Skeletal muscle cell (primary cell): Measurements from ENCODE around the gene TMEM161B.
"Not testable (repeated sequence)": the region's sequence is repeated elsewhere in the genome, so short reads cannot be mapped to it uniquely, and the experiment has no call there.

Source experiments
- DNase-seq: peaks from one replicate; pipeline ENCODE4 v3.0.0-alpha.2; 2010; ENCODE audit warnings: low read depth
- H3K4me3 ChIP-seq: 2 replicates; pipeline ENCODE4 v1.5.1; 2011; ENCODE audit warnings: low read depth, mild to moderate bottlenecking, control low read depth, low read length, moderate library complexity

The TMEM161B gene

DNA sequence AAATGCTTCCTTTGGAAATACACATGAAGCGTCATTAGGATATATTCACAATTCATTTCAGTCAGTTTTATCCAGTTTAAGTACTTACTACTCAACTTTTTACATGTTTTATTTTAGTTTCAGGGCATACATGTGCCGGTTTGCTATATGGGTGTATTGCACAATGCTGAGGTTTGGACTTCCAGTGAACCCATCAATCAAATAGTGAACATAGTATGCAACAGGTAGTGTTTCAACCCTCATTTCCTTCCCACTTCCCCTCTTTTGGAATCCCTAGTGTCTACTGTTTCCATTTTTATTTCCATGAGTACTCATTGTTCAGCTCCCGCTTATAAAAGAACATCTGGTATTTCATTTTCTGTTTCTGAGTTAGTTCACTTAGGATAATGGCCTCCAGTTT lies 74.7 kb downstream of the TMEM161B start:
- H3K4me3 ChIP-seq = no peak overlapping the region
- no peak for DNase-seq

DNA sequence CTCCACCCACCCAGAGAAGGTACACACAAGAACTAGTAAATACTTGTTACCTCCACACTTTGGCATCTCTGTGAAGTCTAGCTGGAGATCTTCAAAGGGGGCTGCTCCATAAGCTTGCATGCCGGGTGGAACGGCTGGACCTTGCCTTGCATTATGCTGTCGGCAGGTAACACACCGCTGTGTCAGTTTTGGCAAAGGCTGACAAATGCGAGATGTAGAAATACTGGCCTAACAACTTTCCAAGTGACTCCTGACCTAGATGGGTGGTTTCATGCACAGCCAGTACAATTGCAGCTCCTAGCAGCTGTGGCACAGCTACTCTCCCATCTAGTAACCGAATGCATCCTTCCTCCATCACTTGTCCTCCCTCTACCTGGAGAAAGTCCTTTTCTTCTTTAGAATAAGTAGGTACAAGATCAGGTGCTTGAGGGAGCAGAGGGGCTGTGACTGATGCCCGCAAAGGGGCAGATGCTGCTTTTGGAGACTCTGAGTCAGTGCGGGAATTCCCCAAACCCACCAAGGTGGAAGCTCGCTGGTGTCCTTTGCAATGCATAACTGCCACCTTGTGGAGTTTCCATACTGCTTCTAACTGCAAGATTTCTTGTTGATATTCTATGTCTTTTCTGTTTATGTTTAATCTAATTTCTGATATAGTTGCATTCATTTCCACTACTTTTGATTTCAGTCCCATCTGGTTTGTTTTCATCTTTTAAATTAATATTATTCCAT lies 78.4 kb downstream of the TMEM161B start:
- no peak for DNase-seq
- H3K4me3 ChIP-seq = no peak overlapping the region

DNA sequence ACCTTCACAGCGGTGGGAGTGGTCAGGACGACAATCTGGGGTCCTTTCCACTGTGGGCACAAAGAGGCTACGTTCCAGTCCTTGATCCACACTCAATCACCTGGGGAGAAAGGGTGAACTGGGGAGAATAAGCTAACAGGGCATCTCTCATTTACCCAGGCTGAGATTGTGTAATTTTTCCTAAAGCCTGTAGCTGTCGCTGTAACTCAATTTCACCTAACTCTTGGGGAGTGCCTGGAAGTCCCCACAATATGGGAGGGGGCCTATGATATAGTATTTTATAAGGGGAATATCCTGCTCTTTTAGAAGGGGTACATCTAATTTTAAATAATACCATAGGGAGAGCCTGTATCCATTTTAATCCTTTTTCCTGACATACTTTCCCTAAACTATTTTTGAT lies 79.2 kb downstream of the TMEM161B start:
- not testable (repeated sequence) for H3K4me3 ChIP-seq, DNase-seq

DNA sequence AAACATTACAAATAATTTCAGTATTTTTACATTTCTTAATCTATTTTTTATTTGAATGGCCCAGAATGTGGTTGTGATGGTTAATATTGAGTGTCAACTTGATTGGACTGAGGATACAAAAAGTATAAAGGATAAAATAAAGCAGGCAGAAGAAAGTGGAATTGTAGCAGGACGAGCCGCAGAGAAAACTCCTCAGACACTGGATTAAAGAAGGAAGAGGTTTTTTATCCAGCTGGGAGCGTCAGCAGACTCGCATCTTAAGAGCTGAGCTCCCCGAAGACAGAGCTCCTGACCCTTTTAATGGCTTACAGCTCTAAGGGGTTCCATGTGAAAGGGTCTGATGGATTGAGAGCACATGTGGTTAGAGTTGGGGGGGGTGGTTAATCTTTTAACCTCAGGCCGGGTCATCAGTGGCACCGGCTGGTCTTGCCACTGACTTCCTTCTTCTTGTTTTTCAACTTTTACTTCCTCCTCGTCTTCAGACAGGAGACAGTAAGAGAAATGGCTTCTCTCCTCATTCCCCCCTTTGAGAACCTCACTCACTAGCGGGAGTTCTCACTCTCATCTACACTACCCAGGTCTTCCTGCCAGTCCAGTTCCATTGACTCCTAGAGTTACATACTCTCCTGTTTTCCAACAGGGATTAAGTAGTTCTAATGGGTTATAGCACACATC lies 80.0 kb downstream of the TMEM161B start:
- no peak for DNase-seq

DNA sequence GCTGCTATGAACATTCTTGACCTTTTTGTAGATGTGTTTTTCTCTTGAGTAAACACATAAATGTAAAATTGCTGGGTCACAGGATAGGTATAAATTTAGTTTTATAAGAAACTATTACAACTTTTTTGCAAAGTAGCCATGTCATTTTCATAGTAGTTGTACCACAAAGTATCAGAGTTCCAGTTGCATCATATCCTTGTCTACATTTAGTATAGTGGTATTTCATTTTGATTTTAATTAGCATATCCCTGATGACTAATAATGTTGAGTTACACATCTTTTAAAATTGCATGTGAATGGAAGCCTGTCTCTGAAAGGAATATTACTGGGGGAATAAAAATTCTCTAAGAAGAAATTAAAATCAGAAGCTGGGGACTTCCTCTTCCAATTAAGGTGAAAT lies 85.4 kb downstream of the TMEM161B start:
- DNase-seq = no peak
- no peak overlapping the region for H3K4me3 ChIP-seq

More for the DNA sequence above, 80.0 kb downstream of the TMEM161B start:
- no peak overlapping the region for H3K4me3 ChIP-seq

DNA sequence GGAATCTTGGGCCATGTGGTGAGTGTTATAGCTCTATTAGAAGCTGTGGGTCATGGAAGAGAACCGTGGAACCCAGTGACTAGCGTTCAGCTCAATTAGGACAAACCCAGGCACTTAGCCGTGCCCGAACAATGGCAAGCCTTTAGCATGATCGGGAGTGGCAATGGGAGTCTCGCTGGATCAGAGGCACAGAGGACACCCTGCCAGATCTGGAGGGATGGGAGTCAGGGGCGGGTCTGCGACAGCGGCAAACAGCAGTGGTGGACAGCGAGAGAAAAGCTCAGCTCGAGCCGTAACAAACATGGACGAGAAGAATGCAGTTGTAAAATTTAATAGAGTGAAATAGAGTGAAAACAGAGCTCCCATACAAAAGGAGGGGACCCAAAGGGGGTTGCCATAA lies 91.2 kb downstream of the TMEM161B start:
- not testable (repeated sequence) for H3K4me3 ChIP-seq, DNase-seq

DNA sequence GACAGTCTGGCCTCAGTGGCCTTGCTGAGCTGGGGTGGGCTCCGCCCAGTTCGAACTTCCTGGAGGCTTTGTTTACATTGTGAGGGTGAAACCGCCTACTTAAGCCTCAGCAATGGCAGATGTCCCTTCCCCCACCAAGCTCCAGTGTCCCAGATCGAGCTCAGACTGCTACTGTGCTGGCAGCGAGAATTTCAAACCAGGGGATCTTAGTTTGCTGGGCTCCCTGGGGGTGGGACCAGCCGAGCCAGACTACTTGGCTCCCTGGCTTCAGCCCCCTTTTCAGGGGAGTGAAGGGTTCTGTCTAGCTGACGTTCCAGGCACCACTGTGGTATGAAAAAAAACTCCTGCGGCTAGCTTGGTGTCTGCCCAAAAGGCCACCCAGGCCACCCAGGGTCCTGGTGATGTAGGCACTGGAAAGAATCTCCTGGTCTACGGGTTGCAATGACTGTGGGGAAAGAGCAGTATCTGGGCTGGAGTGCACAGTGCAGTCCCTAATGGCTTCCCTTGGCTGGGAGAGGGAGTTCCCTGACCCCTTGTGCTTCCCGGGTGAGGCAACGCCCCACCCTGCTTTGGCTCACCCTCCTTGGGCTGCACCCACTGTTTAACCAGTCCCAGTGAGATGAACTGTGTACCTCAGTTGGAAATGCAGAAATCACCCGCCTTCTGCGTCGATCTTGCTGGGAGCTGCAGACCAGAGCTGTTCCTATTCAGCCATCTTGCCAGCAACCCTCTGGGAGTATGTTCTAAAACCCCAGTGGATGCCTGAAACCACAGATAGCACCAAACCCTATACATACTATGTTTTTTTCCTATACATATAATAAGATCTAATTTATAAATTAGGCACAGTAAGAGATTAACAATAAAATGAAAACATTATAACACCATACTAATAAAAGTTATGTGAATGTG lies 95.5 kb downstream of the TMEM161B start:
- no peak overlapping the region for H3K4me3 ChIP-seq
- DNase-seq = no peak

DNA sequence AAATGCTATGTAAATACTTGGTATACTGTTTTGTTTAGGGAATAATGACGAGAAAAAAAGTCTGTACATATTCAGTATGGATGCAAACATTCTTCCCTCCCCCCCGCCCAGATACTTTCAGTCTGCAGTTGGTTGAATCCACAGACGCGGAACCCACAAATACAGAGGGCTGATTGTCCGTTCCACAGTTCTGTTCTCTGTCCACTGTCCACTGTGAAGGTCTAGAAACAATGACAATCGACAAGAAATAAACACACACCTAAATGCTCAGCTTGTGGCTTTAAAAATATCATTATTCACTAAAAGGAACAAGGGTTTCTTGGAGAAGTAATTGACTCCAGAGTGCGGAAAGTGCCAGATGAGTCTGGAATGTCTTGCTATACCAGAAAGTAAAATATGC lies 109.1 kb downstream of the TMEM161B start:
- H3K4me3 ChIP-seq = no peak overlapping the region
- DNase-seq = no peak

DNA sequence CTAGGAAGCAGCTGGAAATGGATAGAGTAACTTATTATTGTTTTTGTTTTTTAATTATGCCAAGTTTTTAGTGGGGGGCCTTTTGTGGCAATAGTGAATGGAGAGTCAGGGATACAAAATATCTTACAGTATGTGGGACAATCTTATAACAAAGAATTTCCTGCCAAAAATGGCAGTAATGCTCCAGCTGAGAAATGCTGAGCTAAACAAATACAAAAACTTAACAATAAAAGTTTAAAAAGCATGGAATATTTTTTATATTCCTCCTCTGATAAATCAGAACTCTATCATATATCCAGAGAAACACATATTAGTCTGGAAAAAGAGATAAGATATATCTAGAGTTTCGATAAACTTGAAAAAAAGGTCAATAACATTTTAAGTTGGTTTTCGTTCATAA lies 110.6 kb downstream of the TMEM161B start:
- H3K4me3 ChIP-seq = no peak overlapping the region
- DNase-seq = no peak

DNA sequence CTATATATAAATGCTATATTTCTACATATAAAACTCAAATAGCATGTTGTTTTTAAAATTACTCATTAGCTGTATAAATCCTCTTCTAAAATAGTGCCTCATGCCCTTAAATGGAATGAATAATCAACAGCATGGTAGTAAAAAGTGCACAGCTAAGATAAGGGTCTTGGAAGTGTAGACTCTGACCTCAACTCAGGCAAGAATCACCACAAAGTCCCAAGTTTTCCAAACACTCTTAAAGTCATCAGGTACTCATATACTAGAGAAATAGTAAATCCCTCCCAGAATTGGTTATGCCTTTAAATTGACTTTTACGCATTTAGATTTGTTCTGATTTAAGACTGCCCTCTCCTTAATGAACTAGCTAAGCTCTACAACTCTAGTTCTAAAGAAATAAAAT lies 113.8 kb downstream of the TMEM161B start:
- no peak overlapping the region for H3K4me3 ChIP-seq
- no peak for DNase-seq

DNA sequence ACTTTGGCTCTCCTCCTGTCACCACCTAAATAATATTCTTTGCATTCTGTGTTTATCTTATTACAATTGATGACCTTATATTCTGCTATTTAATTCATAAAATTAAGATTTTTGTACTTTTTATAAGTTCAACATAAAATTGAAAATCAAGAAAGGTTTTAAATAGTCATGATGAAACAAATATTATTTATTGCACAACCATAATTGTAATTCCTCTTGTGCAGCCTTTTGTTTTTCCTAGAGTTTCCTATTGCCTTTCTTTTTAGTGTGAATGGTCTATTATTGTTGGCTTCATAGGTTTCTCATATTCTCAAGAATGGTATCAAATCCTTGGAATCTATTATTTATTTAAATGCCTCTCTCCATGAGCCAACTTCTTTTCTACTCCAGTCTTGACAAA lies 117.9 kb downstream of the TMEM161B start:
- no peak overlapping the region for H3K4me3 ChIP-seq
- DNase-seq = no peak

DNA sequence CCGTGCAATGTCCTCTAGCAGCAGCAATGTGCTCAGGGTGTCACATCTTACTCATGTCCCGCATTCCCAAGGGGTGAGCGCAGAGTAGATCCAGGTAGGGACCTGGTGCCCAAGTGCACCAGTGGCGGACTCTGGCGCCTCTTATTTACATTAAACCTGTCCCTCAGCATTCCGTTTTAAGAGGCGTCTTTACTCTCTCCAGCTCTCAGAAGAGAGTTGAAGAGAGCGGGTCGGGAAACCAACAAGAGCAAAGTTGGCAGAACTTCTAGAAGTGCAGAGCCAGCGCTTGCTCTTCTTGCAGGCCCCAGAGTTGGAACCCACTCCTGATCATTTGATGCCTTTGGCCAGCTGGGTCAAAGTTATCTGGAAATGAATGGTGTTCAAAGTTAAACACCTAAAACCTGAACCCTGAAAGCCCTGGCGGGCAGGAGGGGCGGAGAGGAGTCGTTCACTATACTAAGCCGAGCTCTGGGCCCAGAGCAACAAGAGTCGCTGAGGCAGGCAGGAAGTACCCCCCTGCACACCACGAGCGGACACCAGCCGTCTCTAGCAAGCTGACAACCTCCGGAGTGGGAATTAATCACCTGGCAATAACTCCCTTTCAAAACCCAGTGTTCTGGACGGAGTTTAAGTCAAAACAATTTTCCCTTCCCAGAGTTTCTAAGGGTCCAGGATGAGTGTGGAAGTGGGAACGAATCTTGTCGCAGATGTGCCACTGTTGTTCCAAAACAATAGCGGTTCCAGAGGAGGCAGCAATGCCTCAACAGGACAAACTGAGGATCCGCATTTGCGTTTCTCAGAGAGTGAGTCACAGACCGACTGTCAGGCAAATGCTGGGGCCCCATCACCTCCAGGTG lies 122.8 kb downstream of the TMEM161B start:
- no peak for DNase-seq
- no peak overlapping the region for H3K4me3 ChIP-seq

DNA sequence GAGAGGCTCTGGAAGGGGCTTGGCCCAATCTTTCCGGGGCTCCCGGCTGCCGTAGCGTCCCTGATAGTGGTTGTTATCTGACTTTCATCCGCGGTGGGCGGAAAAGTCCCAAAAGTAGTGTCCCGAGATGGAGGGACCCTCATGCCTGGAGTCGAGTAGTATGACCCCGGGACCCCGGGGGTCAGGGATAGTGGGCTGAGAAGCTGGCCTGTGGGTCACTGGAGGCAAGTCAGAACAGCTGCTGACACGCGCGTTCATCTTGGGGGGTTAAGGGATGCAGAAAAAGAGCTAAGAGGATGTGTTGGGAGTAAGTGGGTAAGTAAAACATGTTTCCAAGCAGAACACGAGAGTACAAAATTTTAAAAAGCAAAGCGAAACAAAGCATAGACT lies 123.4 kb downstream of the TMEM161B start:
- H3K4me3 ChIP-seq = no peak overlapping the region

More for the DNA sequence above, 123.4 kb downstream of the TMEM161B start:
- no peak for DNase-seq
